Stimulated activated CD8-positive, alpha-beta memory T cell treated with anti-CD3 and anti-CD28 coated beads, Interleukin-7, amount 100 ng/mL, for 48 hours (primary cell): Measurements from ENCODE around the gene THAP4.

ENCODE experiments used
- DNase-seq, 2 donors: peaks; one replicate each; pipeline ENCODE4 v3.0.0-alpha.2; 2020; ENCODE audit warnings: low read depth in 1 of 2; ENCODE audit errors: extremely low read depth in 1 of 2

The THAP4 gene

GRCh38 chr2:241639385-241639784, 2.4 kb upstream of the THAP4 start:
- no peak for DNase-seq

GRCh38 chr2:241638940-241639339, 2.0 kb upstream of the THAP4 start:
- no peak for DNase-seq

GRCh38 chr2:241637795-241638660, 1.1 kb upstream of the THAP4 start:
- DNase-seq, result no peak

GRCh38 chr2:241636182-241637017, 558 bp downstream of the THAP4 start:
- DNase-seq, result peak in 1 of 2 donors; percentile 25

DNA sequence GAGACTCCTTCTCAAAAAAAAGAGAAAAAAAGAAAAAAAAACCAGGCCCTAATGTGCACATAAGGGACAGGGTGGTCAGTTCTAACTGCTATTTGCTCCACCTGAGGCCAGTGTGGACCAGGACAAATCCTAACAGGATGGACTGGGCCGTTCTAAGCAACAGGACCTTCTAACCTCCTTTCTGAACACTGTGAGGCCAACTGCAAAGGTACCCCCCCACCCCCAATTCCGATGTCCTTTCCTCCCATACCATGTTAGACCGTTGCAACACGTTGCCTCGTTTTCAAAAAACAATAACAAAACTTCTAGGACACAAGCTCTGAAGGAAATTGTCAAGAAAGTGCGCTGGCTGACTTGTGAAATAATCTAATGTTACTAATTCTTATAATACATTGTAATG, 1.2 kb downstream of the THAP4 start:
- no peak for DNase-seq

GRCh38 chr2:241633561-241633960, 3.4 kb downstream of the THAP4 start:
- no peak for DNase-seq

GRCh38 chr2:241632478-241633325, 4.3 kb downstream of the THAP4 start:
- no peak for DNase-seq

DNA sequence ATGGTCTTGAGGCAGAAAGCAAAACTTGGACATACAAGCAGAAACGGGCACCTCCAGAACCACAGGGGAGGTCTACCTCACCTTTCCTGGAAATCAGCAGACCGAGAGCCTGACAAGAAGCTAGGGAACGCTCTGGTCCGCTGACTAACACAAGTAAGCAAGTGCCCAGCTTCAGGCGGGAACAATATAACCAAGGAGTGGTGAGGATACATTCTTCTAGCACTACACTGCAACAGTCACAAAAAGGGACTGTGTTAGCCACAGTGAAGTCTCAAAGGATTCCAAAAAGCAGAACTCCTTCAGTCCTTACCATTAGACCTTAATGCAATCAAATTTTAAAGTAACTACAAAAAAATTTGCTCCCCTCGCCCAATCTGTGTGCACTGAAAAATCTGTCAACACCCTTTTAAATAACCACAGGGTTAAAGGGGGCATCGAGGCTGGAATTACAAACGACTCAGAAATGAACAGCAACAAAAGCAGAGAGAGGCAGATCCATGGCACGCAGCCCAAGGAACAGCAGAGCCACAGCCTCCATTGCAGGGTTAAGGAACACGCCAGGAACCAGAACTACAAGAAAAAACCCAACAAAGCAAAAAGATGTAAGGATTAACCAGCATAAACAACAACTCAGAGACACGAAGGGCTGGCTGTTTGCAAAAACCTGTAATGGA, 7.1 kb downstream of the THAP4 start:
- DNase-seq, result no peak

DNA sequence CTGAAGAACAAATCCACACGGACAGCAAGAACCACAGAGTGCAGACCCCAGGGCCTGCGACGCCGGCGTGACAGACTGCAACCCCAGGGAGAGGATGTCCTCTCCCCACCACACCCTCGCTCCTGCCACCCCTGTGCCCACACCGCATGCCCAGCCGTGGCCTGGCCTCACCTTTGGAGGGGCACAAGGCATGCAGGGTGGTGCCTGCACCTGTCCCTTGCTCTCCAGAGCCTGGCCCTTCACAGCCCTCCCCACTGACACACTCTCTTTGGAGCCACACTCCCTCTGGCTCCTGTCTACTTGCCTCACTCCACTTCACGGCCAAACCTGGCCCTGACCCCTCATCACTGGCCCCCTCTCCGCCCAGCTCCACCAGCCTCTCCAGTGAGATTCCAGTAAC, 9.3 kb downstream of the THAP4 start:
- DNase-seq, result no peak

DNA sequence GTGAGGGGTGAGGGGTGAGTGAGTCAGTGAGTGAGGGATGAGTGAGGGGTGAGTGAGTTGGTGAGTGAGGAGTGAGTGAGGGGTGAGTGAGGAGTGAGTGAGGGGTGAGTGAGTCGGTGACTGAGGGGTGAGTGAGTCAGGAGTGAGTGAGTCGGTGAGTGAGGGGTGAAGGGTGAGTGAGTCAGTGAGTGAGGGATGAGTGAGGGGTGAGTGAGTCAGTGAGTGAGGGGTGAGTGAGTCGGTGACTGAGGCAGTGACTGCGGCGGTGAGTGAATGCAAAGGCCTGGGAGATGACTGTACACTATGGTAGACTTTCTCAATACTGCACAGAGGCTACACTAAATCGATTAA, 16.6 kb downstream of the THAP4 start:
- DNase-seq, result peak; percentile 52 to 82

DNA sequence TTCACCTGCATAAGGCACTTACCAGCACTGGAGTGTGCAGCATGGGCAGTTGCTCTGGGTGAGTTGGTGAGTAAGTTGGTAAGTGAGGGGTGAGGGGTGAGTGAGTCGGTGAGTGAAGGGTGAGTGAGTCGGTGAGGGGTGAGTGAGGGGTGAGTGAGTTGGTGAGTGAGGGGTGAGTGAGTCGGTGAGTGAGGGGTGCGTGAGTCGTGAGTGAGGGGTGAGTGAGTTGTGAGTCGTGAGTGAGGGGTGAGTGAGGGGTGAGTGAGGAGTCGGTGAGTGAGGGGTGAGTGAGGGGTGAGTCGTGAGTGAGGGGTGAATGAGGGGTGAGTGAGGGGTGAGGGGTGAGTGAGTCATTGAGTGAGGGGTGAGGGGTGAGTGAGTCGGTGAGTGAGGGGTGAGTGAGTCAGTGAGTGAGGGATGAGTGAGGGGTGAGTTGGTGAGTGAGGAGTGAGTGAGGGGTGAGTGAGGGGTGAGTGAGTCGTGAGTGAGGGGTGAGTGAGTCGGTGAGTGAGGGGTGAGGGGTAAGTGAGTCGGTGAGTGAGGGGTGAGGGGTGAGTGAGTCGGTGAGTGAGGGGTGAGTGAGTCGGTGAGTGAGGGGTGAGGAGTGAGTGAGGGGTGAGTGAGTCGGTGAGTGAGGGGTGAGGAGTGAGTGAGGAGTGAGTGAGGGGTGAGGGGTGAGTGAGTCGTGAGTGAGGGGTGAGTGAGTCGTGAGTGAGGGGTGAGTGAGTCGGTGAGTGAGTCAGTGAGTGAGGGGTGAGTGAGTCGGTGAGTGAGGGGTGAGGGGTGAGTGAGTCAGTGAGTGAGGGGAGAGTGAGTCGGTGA, 17.1 kb downstream of the THAP4 start:
- peak in 1 of 2 donors; percentile 32 for DNase-seq

GRCh38 chr2:241618829-241619228, 18.1 kb downstream of the THAP4 start:
- no peak for DNase-seq

DNA sequence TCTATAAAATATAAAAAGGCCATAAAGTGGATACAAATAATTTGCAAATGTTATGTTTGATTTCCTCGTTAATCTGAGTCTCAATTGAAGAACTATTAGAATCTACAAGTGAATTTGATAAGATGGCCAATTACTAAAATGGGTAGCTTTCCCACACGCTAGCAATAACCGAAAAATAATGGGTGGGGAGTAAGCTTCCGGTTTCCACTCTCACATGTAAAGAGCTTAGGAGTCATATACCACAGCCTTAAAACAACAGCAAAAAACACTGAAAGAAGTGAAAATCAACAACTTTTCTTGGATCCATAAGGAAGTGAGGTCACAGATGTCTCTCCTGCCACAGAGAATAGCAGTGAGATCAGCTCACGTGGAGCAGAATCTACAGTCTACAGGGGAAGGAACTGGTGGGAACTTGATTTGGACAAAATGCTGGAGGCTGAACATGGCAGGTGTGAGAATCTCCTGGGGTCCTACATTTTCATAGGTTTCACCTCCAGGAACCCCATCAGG, 18.6 kb downstream of the THAP4 start:
- DNase-seq, result no peak

DNA sequence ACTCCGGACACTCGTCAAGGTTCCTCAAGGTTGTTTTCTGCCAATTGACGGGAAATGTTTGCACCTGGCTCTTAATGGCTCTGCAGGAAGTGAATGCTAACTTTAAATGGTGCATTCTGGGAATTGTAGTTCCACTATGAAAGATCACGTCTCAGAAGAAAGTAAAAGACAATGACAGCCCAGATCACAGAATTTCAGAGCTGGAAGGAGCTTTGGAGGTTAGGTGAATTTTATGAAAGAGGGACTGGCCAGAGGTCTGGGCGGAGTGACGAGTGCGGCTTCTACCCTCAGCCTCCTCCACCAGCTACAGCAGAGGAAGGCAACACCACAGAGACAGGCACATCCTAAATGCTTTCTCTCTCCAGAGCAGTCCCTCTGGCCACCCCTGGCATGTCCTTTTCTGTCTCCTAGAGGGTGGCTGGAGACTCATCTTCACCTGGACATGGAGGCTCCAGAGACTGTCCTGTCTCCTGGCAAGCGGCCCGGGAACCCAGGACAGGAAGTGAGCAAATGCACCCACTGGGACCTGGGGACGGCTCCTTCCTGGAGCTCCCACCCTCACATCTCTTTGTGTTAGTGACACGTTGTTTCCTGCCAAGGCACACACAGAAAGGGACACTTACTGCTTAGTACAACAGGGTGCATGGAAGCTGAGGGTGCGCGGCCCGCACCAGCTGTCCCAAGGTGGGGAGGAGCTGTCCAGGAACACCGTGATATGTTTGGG, 19.4 kb downstream of the THAP4 start:
- DNase-seq, result no peak

DNA sequence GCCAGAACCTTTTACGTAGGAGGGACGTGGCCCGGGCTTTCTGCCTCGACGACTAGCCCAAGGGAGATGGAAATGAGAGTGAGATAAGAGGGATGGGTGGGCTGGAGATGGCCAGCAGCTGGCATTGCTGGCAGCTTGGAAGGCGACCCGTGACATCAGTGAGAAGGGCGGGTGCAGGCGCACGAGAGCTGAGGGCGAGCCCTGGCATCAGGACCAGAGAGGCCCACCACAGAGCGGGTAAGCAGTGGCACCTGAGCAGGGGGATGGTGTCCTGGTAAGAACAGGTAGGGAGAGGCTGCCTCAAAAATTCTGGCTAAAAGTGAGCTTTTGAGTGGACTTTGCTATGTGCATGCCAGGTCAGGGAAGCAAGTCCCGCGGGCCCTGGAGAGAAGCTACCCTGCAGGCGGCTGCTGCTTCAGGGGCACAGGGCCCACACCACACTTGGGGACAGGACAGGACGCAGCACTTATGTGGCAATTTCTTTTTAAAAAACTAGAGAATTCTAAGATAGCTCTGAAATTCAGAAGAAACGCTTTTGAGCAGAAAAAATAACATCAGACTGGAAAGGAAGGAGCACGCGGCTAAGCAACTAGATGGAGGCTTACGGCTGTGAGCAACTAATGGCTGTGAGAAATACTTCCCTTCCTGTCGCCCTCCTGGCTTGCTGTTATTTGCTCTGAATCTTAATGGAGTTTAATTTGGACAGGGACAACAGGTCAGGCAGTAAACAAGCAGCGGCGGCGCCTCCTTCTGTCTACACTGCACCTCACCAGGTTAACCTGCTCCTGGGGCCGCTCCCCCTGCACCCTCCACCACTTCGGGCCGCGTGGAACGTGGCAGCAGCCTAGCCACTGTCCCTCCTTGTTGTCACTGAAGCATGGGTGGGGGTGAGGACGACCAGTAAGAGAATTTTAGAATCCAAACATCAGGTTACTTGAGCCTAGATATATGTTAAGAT, 20.5 kb downstream of the THAP4 start:
- no peak for DNase-seq

DNA sequence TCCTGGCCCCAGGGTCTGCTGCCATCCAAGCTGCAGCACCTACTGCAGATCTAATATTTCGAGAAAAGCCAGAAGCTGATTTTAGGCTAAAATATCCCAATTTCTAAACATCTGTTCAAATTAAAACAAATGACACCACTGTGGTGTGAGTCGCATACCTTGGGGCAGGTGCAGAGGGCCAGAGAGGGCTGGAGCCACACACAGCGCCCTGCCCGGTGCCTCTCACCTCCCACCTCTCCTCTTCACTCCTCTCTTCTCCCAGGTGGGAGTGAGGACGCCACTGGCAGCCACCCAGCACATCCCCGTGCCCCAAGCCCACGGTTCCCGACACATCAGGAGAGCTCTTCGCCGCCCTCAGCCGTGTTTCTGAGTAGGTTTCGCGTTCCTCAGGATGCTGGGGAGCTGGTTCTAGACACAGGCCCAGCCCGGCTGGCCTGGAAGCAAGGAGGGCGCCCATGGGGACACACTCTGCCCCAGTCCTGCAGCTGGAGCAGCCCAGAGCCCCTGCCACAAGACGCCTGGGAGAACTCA, 21.4 kb downstream of the THAP4 start:
- DNase-seq, result no peak

DNA sequence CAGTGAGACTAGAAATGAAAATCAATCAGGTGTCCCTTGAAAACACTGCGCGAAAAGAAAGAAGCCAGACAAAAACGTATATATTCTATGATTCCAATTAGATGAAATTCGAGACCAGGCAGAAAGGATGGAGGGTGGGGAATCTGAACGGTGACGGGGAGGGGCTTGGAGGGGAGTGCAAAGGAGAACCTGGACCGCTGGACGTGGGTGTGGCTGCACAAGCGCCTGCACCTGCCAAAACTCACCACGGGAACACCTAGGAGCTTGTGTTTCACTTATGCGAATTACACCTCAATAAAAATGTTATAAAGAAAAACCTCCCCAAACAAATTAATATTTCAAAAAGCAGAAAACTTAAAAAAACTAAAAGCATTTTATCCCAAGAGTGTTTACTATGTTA, 21.9 kb downstream of the THAP4 start:
- DNase-seq, result no peak
